NCI-H2171 (cell line): Measurements from ENCODE around the gene FBXO42.
A peak's percentile ranks its signal among the peaks of the same experiment; 100 is the strongest.
"Not testable (repeated sequence)": the region's sequence is repeated elsewhere in the genome, so short reads cannot be mapped to it uniquely, and the experiment has no call there.

Experiments used
- DNase-seq: peaks from one replicate; lab custom pipeline; 2025; lab: John Stamatoyannopoulos, UW

Gene FBXO42

DNA sequence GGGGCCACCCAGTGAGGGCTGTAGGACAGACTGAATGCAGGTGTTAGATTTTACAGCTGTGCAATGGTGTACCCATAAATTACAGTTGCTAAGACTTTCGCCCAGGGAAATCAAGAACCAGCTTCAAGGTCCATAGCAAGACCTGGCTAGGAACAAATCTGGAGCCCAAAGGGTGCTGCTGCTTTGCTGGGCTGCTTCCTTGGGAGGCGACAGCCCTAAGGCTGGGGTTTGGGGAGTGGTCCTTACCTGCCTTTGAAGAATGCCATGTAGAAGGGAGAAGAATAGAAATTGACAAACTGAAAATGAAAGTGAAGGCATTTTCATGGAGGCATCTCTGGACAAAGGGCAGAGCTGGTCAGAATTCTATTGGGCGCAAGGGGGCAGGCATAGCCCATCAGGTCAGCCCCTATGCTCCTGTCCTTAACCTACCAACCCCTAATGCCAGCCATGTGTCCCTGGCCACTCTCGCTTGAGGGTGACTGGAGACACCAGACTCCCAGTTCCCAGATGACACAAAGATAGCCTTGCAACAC, 132.2 kb downstream of the FBXO42 start:
- DNase-seq, result no peak

DNA sequence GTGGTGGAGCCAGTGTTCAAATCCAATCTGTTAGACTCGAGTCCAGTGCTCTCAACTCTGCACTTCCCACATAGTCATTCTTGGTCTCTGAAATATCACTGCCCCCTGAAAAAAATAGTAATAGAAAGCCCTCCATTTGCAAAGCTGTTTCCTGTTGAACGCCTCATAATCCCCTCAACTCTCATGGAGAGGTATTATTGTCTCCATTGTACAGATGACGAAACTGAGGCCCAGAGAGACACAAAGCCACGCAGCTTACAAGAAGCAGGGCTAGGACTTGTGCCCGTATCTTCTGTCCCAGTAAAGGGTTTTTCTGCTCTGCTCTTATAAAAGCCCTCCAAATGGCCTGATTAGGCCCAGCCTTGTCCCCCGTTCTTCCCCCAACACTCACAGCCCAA, 133.6 kb downstream of the FBXO42 start:
- DNase-seq, result no peak

DNA sequence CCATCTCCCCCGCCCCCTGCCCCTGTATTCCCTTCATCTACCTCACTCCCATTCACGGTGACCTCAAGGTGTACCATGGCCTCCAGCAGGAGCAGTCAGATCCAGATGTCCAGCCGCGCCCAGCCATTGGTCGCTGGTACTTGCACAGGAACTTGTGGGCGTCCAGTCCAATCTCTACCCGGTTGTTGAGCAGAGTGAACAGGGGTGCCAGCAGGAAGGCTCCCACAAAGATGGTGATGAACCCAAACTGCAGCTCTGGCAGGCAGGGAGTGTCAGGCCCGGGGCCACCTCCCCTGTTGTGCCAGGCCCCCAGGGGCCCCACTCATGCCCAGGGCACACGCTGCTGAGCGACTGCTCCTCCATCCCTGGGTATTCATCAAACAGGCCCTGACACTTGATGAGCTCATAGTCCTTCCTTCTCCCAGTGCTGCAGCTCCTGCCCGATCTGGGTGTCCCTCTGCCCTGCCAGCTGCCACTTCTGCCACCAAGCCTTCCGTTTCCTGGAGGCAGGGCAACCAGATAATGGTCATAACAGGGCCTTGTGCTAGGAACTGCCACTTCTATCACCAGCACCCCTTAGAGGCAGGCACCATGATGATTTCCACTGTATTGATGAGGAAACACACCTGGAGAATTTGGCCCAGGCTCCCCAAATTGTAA, 134.1 kb downstream of the FBXO42 start:
- no peak for DNase-seq

DNA sequence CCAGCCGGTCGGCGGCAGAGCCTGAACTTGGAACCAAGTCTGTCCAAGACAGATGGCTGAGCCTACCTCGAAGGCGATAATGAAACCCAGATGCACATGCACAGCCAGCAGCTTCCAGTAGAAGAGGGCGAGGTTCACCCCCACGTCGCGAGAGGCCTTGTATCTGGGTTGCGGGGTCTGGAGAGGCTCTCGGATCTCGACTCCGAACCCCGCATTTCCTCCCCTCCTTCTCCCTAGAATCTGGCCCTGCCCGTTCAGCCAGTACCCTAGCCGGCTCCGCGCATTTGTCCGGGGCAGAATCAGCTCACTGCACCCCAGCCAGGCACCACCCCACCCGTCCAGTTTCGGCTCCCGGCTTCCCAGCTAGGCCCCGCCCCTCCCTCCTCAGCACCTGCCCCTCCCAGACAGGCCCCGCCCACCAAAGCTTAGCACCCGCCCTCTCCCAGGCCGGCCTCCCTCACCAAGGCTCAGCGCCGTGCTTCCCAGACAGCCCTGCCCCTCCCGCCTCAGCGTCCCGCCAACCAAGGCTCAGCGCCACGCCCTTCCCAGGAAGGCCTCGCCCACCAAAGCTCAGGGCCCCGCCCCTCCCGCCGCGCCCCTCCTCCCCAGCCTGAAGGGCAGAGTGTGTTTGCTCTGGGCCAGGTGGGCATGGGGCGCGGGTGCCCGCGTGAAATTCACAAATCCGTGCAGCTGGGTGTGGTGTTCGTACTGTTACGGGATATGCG, 135.1 kb downstream of the FBXO42 start:
- peak; percentile 96 for DNase-seq

DNA sequence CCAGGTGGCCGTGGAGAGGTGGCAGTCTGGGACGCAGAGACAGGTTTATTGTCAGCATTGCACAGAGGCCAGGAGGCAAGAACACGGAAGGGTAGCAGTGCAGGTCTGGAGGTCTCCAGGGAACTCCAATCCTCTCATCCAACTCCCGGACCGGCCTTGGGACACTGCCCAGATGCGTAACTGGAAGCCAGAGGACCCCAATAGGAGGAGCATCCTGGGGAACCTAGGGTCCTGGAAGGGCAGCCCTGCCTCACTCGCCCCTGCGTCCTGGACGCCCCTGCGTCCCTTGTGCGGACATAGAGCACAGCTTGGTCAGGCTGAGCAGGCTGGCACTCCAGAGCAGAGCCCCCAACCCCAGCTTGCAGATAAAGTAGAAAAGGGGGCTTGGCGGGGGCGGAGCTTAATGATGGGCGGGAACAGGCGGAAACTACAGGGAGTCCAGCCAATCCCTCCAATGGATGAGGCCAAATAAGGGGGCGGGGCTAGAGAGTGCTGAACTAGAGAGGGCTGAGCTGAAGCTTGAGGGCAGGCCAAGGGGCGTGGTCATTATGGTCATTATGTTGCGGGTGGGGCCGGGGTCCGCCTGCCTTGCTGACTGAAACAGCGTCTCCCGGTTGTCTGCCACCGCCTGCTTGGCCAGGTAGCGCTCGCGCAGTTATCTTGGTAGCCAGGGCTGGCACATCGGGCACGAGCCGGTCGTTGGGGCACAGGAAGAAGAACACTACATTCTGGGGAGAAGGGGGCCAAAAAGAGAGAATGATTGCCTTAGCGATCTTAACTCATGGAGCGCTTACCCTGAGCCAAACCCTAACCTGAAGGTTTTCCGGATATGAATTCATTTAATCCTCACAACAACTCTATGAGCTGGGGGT, 136.2 kb downstream of the FBXO42 start:
- DNase-seq, result no peak

DNA sequence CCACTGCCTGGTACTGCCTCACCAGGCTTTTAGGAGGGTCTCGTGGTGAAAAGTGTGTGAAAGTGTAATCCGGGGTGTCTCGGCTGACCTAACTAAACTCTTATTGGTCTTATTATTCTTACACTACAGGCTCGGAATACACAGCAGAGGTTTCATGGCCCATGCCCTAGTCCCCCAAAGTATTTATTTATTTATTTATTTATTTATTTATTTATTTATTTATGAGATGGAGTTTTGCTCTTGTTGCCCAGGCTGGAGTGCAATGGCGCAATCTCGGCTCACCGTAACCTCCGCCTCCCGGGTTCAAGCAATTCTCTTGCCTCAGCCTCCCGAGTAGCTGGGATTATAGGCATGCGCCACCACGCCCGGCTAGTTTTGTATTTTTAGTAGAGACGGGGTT, 137.0 kb downstream of the FBXO42 start:
- DNase-seq, result not testable (repeated sequence)

DNA sequence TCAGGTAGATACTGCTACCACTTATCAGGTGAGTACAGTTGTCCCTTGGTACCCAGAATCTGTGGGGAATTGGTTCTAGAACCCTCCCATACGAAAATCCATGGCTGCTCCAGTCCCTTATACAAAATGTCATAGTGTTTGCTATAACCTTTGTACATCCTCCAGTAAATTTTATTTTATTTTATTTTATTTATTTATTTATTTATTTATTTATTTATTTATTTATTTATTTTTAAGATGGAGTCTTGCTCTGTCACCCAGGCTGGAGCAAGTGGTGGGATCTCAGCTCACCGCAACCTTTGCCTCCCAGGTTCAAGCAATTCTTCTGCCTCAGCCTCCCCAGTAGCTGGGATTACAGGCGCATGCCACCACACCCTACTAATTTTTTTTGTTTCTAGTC, 138.7 kb downstream of the FBXO42 start:
- DNase-seq, result not testable (repeated sequence)

DNA sequence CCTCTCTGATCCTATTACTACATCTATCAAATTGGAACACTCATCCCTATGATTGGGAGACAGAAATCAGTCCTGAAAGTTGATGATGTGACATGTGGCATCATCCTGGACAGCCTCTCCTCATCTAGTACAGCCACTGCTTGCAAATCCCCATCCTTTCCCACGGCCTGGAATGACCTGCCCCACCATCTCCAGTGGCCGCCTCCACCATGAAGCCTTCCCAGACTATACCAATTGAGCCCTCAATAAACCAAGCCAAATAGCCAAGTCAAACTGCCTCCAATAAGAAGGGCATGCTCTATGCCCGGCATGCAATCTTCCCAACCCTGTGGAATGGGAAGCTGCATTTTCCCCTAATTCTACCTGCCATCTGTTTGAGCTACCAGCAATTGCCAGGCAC, 139.3 kb downstream of the FBXO42 start:
- DNase-seq, result no peak

DNA sequence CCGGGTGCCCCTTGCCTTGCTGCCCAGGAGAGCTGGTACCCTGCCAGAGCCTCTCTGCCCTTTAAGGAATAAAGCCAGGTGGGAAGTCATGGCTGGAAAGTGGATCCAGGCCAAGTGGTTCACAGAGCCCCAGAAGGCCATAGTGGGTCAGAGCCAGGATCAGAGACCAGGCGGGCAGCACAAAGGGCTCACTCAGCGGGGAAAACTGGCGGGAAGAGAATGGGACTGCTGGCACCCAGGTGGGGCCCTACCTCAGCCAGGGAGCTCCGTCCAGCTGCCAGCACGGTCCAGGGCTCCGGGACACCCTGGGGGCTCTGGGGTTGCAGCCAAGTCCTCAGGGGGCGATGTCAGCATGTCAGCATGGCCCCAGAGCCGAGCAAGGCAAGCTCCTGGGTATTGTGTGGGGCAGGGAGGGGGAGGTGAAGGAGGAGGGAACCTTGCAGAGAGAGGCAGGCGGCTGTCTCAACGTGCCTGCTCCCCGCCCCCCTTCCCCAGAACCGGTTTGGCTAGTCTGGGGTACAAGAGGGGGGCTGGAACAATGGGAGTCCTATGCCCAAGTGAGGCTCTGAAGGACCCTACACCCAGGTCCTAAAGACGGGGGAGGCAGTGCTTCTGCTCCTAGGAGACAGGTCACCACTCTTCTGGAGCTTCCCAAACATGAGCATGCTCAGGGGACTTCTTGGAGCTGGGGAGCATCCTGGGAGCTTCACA, 139.9 kb downstream of the FBXO42 start, which contains the start of gene ARHGEF19:
Gene ARHGEF19 (minus strand): TSS at position 402 of the 711 bp plus-strand sequence. CDS start 3,598 bp downstream, outside the sequence.
- DNase-seq, result no peak

DNA sequence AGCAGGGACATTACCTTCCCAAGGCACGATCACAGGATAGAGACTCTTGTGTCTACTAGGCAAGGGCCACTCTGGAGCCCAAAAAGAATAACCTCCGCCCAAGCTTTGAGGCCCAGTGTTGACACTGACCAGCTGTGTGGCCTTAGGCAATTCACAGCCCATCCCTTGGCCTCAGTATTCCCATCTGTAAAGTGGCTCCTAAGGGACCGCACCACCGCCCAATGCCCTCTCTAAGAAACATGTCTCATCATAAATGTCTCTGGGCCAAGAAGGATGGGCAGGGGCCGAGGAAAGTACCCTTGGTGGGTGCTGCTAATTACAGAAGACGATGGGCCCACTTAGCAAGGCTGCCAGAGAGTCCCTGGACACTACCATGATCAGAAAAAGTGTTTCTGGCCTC, 140.5 kb downstream of the FBXO42 start:
- no peak for DNase-seq

DNA sequence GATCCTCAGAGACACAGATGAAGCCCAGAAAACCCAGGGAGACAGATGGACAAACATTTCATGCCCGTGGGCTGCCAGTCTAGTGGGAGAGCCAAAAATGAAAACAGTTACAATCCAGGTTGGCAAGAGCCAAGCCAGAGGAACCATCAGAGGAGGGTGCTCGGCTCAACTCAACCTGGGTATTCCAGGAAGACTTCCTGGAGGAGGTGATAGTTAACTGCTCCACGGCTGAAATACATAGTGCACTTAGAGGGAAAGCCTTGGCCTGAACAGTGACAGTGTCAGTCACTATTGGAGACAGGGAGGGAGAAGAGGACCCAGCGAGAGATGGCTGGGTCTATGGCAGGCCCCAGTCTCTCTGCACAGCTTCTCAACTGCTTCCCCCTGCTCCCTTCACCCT, 141.7 kb downstream of the FBXO42 start:
- DNase-seq, result no peak

DNA sequence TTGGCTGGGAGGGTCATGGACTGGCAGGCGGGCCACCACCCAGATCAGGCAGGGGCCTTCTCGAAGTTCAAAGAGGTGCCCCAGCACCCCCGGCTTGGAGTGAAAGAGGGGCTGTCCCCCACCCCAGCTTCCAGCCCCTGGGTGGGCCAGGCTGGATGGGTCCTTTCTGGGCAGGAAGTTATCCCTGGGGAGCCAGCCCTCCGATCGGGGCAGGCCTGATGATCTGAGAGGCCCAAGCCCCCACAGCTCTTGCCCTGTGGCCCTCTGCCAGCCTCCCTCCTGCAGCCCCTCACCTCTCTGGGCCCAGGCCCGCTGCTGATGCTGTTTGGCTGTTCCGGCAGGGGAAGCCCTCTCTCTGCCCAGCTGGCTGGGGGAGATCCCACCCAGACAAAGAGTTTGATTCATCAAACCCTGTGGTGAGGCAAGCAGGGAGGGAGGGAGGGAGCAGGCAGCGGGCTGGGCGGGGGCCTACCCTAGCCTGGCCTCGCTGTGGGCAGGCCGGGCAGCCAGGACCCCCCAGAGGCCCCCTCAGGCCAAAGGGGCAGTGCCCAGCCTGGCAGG, 142.4 kb downstream of the FBXO42 start:
- no peak for DNase-seq

DNA sequence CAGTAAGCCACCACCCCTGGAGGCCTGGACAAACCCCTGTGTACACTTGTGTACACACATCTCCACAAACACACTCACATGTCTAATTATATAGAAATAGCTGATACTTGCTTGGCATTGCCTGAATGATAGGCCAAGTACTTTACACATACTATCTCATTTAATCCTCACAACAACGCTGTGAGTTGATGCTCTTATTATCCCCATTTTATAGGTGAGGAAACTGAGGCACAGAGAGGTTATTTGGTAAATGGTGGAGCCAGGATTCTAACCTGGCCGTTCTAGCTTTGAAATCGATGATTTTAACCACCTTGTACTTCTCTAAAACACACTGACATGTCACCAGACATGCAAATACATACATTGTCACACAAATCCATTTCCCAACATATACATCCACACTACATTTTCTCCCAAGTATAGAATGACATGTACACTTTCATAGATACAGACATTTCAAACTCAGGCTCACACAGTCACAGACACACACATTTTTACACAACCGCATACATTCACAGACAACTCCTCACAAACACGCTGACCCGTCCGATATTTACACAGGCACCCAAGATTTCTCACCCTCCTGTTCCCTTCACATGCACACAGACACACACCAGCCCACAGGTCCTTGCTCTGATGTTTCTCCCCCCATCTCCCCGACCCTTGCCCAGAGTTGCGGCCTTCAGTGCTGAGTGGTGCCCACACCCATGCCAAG, 143.0 kb downstream of the FBXO42 start:
- no peak for DNase-seq

DNA sequence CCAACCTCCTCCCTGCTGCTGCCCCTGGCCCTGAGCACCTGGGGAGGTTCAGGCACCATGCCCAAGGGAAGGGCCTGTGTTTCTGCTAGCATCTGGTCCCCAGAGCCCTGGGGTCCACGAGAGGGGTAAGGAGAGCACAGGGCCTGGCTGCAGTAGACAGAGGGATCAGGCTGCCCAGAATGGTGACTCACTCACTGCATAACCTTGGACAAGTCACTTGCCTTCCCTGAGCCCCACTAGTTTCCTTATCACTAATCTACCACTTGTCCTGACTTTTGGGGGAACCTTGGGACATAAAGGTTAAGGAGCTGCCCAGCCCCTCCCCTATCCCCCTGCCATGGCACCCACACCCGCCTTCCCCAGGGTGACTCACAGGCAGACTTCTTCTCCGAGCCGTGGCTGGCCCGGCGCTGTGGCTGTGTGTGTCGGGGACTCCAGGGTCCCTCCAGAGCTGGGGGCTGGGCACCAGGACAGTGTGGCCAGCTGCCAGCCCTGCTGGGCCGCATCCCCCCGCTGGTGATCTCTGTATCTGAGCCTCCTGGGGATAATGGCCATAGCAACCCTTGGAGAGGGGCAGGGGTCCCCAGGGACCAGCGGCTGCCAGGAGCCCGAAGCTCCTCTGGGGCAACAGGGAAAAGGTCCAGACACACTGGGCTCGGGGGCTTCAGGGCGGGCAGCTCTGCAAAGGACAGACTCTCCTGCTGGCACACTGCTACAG, 143.9 kb downstream of the FBXO42 start:
- DNase-seq, result no peak

DNA sequence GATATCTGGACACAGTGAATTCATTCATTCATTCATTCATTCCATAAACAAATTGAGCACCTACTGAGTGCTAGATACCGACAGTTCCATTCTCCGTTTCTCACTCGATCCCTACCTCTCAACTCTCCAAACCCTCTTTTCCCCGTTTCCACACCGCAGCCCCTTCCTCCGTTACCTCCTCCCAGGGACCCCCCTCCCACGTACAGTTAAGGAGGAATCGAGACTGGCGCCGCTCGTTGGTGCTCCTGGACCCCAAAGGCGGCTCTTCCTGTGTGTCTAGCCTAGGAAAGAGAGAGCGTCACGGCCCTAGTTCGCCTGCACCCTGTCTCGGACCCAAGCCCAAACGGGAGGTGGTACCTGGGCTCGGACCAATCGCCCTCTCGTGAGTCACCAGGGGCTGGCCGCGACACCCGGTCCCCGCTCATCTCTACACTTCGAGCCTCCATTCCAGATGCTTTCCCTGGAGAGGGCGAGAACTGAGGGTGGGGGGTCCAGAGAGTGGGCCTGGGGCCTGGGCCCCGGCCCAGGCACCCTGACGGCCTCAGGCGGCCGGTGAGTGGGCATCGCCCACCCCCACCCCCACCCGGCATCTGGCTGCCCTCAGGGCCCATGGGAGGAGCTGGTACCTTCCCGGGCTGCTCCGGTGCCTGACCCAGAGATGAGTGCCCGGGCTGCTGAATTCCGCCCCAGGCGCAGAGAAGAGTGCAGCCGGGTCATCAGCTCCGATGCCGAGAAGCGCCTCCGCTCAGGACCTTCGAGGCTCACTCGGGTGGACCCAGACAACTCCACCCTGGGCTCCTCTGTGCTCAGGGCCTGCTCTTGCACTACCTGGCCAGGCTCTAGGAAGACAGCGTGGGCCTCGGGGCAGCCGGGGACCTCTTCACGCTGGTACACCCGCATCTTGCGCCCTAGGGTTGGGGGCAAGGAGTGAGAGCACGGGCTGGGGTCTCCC, 144.7 kb downstream of the FBXO42 start:
- no peak for DNase-seq

DNA sequence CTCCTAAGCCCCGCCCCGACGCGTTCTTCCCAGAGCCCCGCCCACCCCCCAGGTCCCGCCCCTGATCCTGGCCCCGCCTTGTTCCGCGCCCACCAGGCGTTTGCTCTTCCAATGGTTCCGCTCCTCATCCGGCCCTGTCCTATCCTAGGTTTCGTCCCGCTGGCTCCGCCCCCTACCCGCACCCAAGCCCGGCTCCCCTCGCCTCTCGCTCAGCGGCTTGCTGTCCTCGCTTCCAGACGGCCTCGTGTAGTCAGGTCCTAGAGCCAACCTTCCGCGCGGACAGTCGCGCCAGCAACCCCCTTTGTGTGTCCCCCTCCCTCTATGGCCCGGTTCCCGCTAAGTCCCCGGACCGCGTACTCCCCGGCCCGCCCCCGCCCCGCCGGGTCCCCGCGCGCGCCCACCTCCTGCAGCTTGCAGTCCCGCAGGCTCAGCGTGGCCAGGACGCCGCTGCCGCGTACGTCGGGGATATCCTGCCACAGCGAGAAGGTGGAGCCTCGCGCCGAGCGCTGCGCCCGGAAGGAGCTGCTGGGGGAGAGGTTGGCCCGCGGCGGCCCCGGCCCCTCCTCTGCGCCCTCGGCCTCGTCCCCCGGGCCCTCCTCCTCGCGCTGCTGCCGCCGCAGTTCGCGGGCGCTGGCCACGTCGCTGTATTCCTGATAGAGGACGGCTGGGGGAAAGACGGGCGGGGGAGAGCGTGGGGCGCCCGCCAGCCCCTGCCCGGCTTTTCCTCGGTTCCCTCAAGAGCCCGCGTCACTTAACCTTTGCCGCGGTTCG, 145.5 kb downstream of the FBXO42 start:
- peak; percentile 85 for DNase-seq

DNA sequence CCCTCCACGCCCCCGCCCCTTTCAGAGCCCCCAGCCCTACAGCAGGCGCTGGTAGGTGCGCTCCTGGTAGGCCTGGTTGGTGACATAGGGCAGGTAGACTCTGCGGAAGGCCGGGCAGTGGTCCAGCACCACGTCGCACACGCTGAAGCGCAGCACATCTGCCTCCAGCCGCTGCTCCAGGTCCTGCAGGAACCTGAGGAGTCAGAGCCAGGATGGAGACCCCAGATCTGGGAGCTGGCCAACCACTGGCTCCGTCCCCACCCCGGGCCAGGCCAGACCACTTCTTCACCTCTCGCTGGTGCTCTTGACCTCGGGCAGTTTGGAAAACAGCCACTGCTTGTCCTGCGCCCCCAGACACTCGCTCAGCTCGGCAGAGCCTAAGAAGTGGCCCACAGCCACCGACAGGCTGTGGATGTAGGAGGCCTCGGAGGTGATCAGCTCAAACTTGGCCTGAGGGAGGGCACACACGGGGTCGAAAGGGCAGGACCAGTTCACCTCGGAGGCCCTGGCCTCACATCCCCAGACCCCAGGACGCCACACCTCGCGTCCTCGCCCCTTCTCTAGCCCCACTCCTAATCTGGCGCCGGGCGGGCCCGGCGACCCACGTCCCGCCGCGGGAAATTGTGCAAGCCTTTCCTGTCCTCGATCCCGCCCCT, 146.3 kb downstream of the FBXO42 start:
- no peak for DNase-seq

DNA sequence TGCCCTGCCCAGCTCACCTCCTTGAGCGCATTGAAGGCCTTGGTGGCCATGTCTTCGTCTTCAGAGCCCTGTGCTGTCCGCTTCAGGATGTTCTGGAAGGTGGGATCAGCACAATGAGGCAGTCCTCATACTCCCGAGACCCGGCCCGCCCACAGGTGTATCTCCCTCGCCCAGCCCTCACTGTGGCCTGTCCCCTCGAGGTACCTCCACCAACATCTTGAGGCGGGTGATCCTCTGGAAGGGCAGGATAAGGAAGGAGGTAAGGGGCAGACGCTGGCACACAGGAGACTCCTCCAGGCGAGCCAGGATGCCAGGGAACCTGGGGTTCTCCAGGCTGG, 147.0 kb downstream of the FBXO42 start:
- DNase-seq, result no peak
